SKM-1 (cell line): ENCODE measurements around the gene COG3.
"Not testable (repeated sequence)": the region's sequence is repeated elsewhere in the genome, so short reads cannot be mapped to it uniquely, and the experiment has no call there.

Experiments
- DNase-seq: peaks from one replicate; lab custom pipeline; 2025; ENCODE audit not compliant: unreplicated experiment; lab: John Stamatoyannopoulos, UW

The COG3 gene

GRCh38 chr13:45464687-45465453, at the start of gene COG3:
Gene COG3 (plus strand): TSS chr13:45464939. CDS start chr13:45465037, 98 bp downstream.
- DNase-seq = peak; percentile 92

- DNase-seq = no peak
Measured at GRCh38 chr13:45415112-45415511, 49.6 kb upstream of the COG3 start.

GRCh38 chr13:45416516-45417128, 48.1 kb upstream of the COG3 start:
- DNase-seq = no peak

- DNase-seq = peak; percentile 43
Measured at GRCh38 chr13:45417790-45418534, 46.8 kb upstream of the COG3 start, which contains the start of gene SLC25A30. Gene SLC25A30 (minus strand): TSS chr13:45418373. CDS start chr13:45411425, 6,948 bp downstream.

GRCh38 chr13:45419389-45419788, 45.4 kb upstream of the COG3 start:
- not testable (repeated sequence) for DNase-seq

DNA sequence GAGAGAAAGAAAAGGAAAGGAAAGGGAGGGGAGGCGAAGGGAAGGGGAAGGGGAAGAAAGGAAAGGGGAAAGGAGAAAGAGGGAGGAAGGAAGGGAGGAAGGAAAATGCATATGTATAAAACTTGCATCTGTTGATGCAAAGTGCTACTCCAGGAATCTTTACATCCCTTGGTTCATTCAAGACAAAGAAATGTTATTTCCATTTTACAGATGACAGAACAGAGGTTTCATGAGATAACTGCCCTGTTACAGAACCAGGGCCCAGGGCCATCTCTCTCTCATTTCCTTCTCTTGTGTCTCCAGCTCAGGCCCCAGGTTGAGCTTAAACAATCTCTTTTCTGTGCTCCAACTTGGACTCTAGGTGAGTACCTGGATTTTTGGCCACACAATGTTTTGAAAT, 44.8 kb upstream of the COG3 start:
- no peak for DNase-seq

- DNase-seq = no peak
Measured at GRCh38 chr13:45422731-45423292, 41.9 kb upstream of the COG3 start.

- DNase-seq = not testable (repeated sequence)
Measured at GRCh38 chr13:45426056-45426841, 38.5 kb upstream of the COG3 start.

- DNase-seq = no peak
Measured at GRCh38 chr13:45432737-45433380, 31.9 kb upstream of the COG3 start.

GRCh38 chr13:45433381-45433790, 31.4 kb upstream of the COG3 start:
- DNase-seq = no peak

GRCh38 chr13:45434556-45435371, 30.0 kb upstream of the COG3 start:
- no peak for DNase-seq

- no peak for DNase-seq
Measured at GRCh38 chr13:45436332-45436731, 28.4 kb upstream of the COG3 start.

DNA sequence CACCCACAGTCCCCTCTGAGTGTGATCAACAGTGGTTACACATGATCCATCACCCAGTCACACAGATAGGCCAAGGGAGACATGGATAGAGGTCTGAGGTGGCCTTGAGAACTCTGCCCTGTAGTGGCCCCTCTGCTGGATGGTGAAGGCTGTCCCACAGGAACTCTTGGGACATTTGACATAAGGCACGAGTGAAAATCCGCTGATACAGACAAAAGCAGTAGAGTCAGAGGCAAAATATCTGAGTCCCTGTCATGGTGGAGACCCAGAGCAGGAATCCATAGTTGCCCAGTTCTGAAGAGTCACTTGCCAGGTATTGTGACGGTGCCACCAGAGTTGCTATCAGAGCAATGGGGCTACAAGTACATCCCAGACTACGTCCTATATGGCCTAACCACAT, 27.8 kb upstream of the COG3 start:
- no peak for DNase-seq

DNA sequence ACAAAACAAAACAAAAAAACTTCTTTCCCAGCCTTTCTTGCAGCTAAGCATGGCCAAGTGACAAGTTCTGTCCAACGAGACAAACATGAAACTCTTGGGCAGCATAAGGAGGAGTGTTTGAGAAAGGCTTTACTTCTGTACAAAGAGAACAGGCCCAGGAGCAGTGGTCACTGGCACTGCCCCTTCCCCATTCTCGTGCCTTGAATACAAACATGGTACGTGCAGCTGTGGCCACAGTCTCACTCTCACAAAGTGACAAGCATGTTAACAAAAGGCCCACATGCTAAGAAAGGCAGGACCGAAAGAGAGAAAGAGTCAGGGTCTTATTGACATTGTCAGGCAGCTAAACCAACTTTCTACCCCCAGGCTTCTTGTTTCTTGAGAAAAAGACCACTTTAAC, 26.8 kb upstream of the COG3 start:
- no peak for DNase-seq

DNA sequence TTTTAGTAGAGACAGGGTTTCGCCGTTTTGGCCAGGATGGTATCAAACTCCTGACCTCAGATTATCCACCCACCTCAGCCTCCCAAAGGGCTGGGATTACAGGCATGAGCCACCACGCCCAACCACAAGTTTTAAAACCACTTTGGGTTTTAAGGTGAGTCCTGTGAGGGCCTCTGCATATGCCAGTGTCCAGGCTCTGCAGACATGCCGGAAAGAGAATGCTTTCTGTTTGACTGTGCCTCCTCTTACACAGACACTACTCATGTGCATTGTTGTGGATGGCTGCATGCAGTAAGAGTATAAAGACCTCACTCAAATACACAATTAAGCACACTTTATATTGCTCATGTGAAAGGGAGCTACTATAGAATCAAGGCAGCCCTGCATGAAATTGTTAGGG, 25.7 kb upstream of the COG3 start:
- no peak for DNase-seq

DNA sequence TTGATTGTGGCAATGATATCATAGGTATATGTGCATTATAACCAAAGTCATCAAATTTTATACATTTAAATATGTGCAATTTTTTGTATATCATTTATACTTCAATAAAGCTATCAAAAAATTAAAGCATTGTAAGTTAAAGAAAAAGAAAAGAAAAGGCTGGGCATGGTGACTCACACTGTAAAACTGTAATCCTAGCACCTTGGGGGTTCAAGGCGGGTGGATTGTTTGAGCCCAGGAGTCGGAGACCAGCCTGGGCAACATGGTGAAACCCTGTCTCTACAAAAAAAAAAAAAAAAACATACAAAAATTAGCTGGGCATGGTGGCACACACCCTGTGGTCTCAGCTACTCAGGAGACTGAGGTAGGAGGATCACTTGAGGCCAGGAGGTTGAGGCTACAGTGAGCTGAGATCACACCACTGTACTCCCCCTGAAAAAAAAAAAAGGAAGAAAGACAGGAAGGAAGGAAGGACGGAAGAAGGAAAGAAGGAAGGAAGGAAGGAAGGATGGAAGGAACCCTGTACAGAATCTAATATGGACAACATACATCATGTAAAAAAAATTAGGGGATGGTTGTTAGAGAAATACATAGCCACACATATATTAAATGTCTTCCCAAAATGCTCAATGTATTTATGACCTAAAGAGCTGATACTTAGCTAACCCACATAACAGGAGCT, 24.8 kb upstream of the COG3 start:
- no peak for DNase-seq

DNA sequence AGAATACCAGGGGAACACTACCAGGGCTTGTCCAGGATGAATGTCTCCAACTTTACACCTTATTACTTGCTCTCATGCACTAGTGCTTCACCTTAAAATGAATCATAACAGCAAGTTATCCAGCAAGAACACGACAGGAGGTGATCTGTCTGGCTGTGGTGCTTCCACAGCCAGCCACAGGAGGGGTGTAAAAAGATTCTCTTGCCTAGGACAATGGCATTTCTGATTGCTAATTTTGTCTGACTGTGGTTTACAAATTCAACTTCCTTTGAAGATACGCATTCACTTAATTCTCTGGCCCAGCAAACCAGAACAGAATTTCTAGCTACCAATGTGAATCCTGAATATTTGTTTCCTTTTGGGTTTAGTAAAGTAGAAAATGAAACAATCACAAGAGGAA, 23.1 kb upstream of the COG3 start:
- DNase-seq = no peak

DNA sequence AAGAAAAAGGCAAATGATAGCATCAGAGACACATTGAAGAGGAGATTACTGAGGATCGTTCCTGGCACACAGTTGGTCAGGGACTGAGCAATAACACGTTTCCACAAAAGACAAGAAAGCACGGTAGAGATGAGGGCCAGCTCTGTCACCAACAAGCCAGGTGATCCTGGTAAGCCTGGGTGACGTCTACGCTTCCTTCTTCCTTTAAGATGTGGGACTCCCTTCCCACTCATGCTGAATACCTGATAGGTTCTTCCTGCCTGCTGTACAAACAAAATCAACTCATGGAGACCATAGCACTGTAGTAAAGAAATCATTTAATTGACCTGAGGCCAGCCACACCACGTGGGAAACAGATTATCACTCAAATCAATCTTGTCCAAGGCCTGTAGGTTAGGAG, 19.7 kb upstream of the COG3 start:
- DNase-seq = no peak

DNA sequence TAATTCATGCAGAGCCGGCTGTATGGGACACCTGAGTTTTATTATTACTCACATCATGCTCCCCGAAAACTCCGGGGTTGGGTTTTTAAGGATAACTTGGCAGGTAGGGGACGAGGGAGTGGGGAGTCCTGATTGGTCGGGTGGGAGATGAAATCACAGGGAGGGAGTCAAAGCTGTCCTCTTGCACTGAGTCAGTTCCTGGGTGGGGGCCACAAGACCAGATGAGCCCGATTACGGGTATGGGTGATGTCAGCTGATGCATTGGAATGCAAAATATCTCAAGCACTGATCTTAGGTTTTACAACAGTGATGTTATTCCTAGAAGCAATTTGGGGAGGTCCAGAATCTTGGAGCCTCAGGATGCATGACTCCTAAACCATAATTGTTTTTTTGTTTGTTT, 18.6 kb upstream of the COG3 start:
- no peak for DNase-seq
